Panc1 (cell line): Measurements from ENCODE around the gene PLPP4.

Source experiments
- CTCF ChIP-seq: fragments of 450-650 bp; IDR thresholded peaks from 2 replicates; pipeline ENCODE4 v1.5.1; 2017; ENCODE audit warnings: mild to moderate bottlenecking
- POLR2AphosphoS5 ChIP-seq: IDR thresholded peaks from 2 replicates; pipeline ENCODE4 v1.6.1; 2012; ENCODE audit warnings: mild to moderate bottlenecking, low read depth, low read length, moderate library complexity

GRCh38 chr10:120436439-120437112, 20.5 kb upstream of the PLPP4 start:
- TF ChIP-seq CTCF: peak; percentile 32
- TF ChIP-seq POLR2AphosphoS5: no peak
